Left ventricle myocardium inferior (tissue), 1 donor: ENCODE data around the gene KBTBD12. TPM values are rescaled to one million over a fixed set of nuclear protein-coding genes. Genes with fewer than 3 reads are reported as not detected.

Experiments
- DNase-seq: peaks from one replicate; pipeline ENCODE4 v3.0.0-alpha.2; 2020
- H3K27ac ChIP-seq: fragments of 200-600 bp; replicated peaks from 2 replicates; pipeline ENCODE4 v1.8.0; 2021
- H3K27me3 ChIP-seq: fragments of 200-600 bp; 2 replicates; pipeline ENCODE4 v1.8.0; 2021; ENCODE audit warnings: low read depth
- H3K36me3 ChIP-seq: fragments of 200-600 bp; 2 replicates; pipeline ENCODE4 v1.8.0; 2021
- H3K4me1 ChIP-seq: fragments of 200-600 bp; 2 replicates; pipeline ENCODE4 v1.8.0; 2021
- H3K4me3 ChIP-seq: fragments of 200-600 bp; 2 replicates; pipeline ENCODE4 v1.8.0; 2021; ENCODE audit warnings: mild to moderate bottlenecking, moderate library complexity
- H3K9me3 ChIP-seq: fragments of 200-600 bp; replicated peaks from 2 replicates; pipeline ENCODE4 v1.8.0; 2021
- CTCF ChIP-seq: fragments of 200-600 bp; IDR thresholded peaks from 2 replicates; pipeline ENCODE4 v1.8.0; 2021; ENCODE audit warnings: antibody characterized with exemption, mild to moderate bottlenecking, borderline replicate concordance
- intact Hi-C: fragments of 100-400 bp; cut with micrococcal nuclease; formaldehyde crosslinking; loops from one replicate; pipeline ENCODE4 v1.11.0; 2022
- total RNA-seq: library from RNA; stranded (reverse); fragmentation: NEBNext Ultra II Directional; extraction: Animal tissue kit (Norgen Biotek cat#: 25700); gene quantifications from one replicate; pipeline ENCODE4 v1.2.1, GENCODE V29; 2021
- donor health status: DM: no; HTN: yes; CAD: no; lungs with severe emphysema.

Gene KBTBD12
- total RNA-seq, 1 donor from 2014 or later, result 41.8 TPM

- Histone ChIP-seq H3K36me3 (no peaks in the 10 kb centered on the region), H3K27me3 (peaks cover 17% of the 10 kb centered on the region), H3K27ac (no peak overlapping the region), H3K4me1 (no peaks in the 10 kb centered on the region), H3K4me3 (no peak overlapping the region), H3K9me3 (no peaks in the 10 kb centered on the region)
- intact Hi-C loops, result no loop called here
- no peak for DNase-seq
- no peak for TF ChIP-seq CTCF
Observed at GRCh38 chr3:128014548-128014947, 99.5 kb downstream of the KBTBD12 start.

- no peak for DNase-seq
- TF ChIP-seq CTCF, result no peak
- no peaks in the 10 kb centered on the region for H3K4me1 ChIP-seq
- no peaks in the 10 kb centered on the region for H3K9me3 ChIP-seq
- H3K27ac ChIP-seq, result no peak overlapping the region
- H3K4me3 ChIP-seq, result no peak overlapping the region
- H3K27me3 ChIP-seq, result peaks cover 9% of the 10 kb centered on the region
- H3K36me3 ChIP-seq, result no peaks in the 10 kb centered on the region
- intact Hi-C loops, result no loop called here
Observed at GRCh38 chr3:128016502-128016901, 101.5 kb downstream of the KBTBD12 start.

- DNase-seq, result no peak
- no peaks in the 10 kb centered on the region for H3K36me3 ChIP-seq
- intact Hi-C loops, result no loop called here
- H3K4me1 ChIP-seq, result no peaks in the 10 kb centered on the region
- TF ChIP-seq CTCF, result no peak
- no peak overlapping the region for H3K4me3 ChIP-seq
- H3K27ac ChIP-seq, result no peak overlapping the region
- no peaks in the 10 kb centered on the region for H3K9me3 ChIP-seq
- H3K27me3 ChIP-seq, result peaks cover 5% of the 10 kb centered on the region
Observed at GRCh38 chr3:128021768-128022372, 106.8 kb downstream of the KBTBD12 start.

GRCh38 chr3:128033102-128033501 is 118.1 kb downstream of the KBTBD12 start:
- TF ChIP-seq CTCF, result no peak
- intact Hi-C loops, result no loop called here
- no peak for DNase-seq

GRCh38 chr3:128036119-128036518 is 121.1 kb downstream of the KBTBD12 start:
- DNase-seq, result no peak
- H3K9me3 ChIP-seq, result no peaks in the 10 kb centered on the region
- no peaks in the 10 kb centered on the region for H3K4me1 ChIP-seq
- H3K27ac ChIP-seq, result no peak overlapping the region
- H3K27me3 ChIP-seq, result no peaks in the 10 kb centered on the region
- no peaks in the 10 kb centered on the region for H3K36me3 ChIP-seq
- no peak overlapping the region for H3K4me3 ChIP-seq
- TF ChIP-seq CTCF, result no peak
- intact Hi-C loops, result no loop called here

More at GRCh38 chr3:128033102-128033501, 118.1 kb downstream of the KBTBD12 start:
- Histone ChIP-seq H3K9me3 (no peaks in the 10 kb centered on the region), H3K27me3 (peaks cover 4% of the 10 kb centered on the region), H3K27ac (no peak overlapping the region), H3K4me1 (no peaks in the 10 kb centered on the region), H3K4me3 (no peak overlapping the region), H3K36me3 (no peaks in the 10 kb centered on the region)

Other genes starting within 250 kb of the KBTBD12 start
- 29.9 TPM for gene ABTB1, start 242.3 kb upstream of the KBTBD12 start, total RNA-seq
- 67.0 TPM for gene MGLL, start 92.7 kb upstream of the KBTBD12 start, total RNA-seq
- 65.8 TPM for gene SEC61A1, start 137.2 kb downstream of the KBTBD12 start, total RNA-seq
- gene RUVBL1, start 208.6 kb downstream of the KBTBD12 start, total RNA-seq, result 25.3 TPM
- 23.7 TPM for gene EEFSEC, start 238.2 kb downstream of the KBTBD12 start, total RNA-seq